Mesodermal cell (in vitro differentiated cells): Measurements from ENCODE around the gene NLGN1.

Source experiments
- H3K27ac ChIP-seq: 2 replicates; pipeline ENCODE4 v1.7.0; 2013; ENCODE audit warnings: mild to moderate bottlenecking, low read depth, low read length, moderate library complexity; ENCODE audit not compliant: severe bottlenecking
- H3K36me3 ChIP-seq: 2 replicates; pipeline ENCODE4 v1.7.1; 2013; ENCODE audit warnings: mild to moderate bottlenecking, low read length, moderate library complexity; ENCODE audit not compliant: control insufficient read depth, insufficient read depth
- H3K4me1 ChIP-seq: one replicate; pipeline ENCODE4 v1.7.1; 2013; ENCODE audit warnings: mild to moderate bottlenecking, low read length; ENCODE audit not compliant: insufficient read depth, control insufficient read depth, poor library complexity, severe bottlenecking
- H3K4me3 ChIP-seq: 2 replicates; pipeline ENCODE4 v1.7.0; 2013; ENCODE audit warnings: low read length, control low read depth, mild to moderate bottlenecking; ENCODE audit not compliant: insufficient read depth, poor library complexity, severe bottlenecking; ENCODE audit errors: extremely low read depth
- H3K9me3 ChIP-seq: 2 replicates; pipeline ENCODE4 v1.7.1; 2013; ENCODE audit warnings: mild to moderate bottlenecking, low read length, moderate library complexity; ENCODE audit not compliant: control insufficient read depth
- WGBS, 2 experiments: methylation state at CpG; one replicate each; pipeline ENCODE4 v1.1.5; 2013; ENCODE audit warnings: missing lambda C conversion rate in 2 of 2; ENCODE audit not compliant: insufficient coverage in 2 of 2; 5-methylcytosine and 5-hydroxymethylcytosine counted together

The NLGN1 gene

GRCh38 chr3:173923204-173923603, 525.7 kb downstream of the NLGN1 start:
- Histone ChIP-seq H3K27ac (no peak overlapping the region), H3K4me3 (no peak overlapping the region), H3K4me1 (no peaks in the 10 kb centered on the region), H3K36me3 (no peaks in the 10 kb centered on the region), H3K9me3 (no peaks in the 10 kb centered on the region)
- WGBS, 2 experiments = no CpG with 5 or more reads among the region's 1 CpG

- Histone ChIP-seq H3K27ac (no peak overlapping the region), H3K4me1 (peaks cover 12% of the 10 kb centered on the region), H3K4me3 (no peak overlapping the region), H3K36me3 (no peaks in the 10 kb centered on the region), H3K9me3 (no peaks in the 10 kb centered on the region)
- WGBS, 2 experiments = no CpG with 5 or more reads among the region's 2 CpGs
Measured at GRCh38 chr3:173930251-173930650, 532.7 kb downstream of the NLGN1 start.

- Histone ChIP-seq H3K9me3 (no peaks in the 10 kb centered on the region), H3K4me1 (peaks cover 12% of the 10 kb centered on the region), H3K4me3 (no peak overlapping the region), H3K27ac (no peak overlapping the region), H3K36me3 (no peaks in the 10 kb centered on the region)
Measured at GRCh38 chr3:173932624-173933023, 535.1 kb downstream of the NLGN1 start.

GRCh38 chr3:173933113-173933512, 535.6 kb downstream of the NLGN1 start:
- Histone ChIP-seq H3K4me3 (no peak overlapping the region), H3K9me3 (no peaks in the 10 kb centered on the region)
- 42 to 67% methylated on average over 1 of the region's 1 CpG for whole genome bisulfite sequencing, 2 experiments

GRCh38 chr3:173936316-173936715, 538.8 kb downstream of the NLGN1 start:
- H3K9me3 ChIP-seq = no peaks in the 10 kb centered on the region
- no peak overlapping the region for H3K27ac ChIP-seq
- no peaks in the 10 kb centered on the region for H3K36me3 ChIP-seq
- H3K4me3 ChIP-seq = no peak overlapping the region
- 100% methylated on average over 1 of the region's 2 CpGs; no CpG with 5 or more reads in 1 of the 2 experiments for WGBS, 2 experiments
- H3K4me1 ChIP-seq = peaks cover 23% of the 10 kb centered on the region

More at GRCh38 chr3:173933113-173933512, 535.6 kb downstream of the NLGN1 start:
- Histone ChIP-seq H3K27ac (no peak overlapping the region), H3K36me3 (no peaks in the 10 kb centered on the region), H3K4me1 (peaks cover 12% of the 10 kb centered on the region)

GRCh38 chr3:173938159-173938558, 540.6 kb downstream of the NLGN1 start:
- H3K36me3 ChIP-seq = no peaks in the 10 kb centered on the region
- WGBS, 2 experiments = 60 to 61% methylated on average over 1 to 3 of the region's 4 CpGs
- H3K27ac ChIP-seq = peak overlapping the region; percentile 78
- H3K9me3 ChIP-seq = no peaks in the 10 kb centered on the region
- peaks cover 14% of the 10 kb centered on the region for H3K4me1 ChIP-seq
- H3K4me3 ChIP-seq = no peak overlapping the region

- WGBS, 2 experiments = no CpG with 5 or more reads among the region's 2 CpGs
- Histone ChIP-seq H3K4me1 (peaks cover 11% of the 10 kb centered on the region), H3K9me3 (no peaks in the 10 kb centered on the region), H3K36me3 (no peaks in the 10 kb centered on the region), H3K4me3 (no peak overlapping the region), H3K27ac (peak overlapping the region; percentile 78)
Measured at GRCh38 chr3:173938616-173939015, 541.1 kb downstream of the NLGN1 start.

GRCh38 chr3:173939331-173939730, 541.8 kb downstream of the NLGN1 start:
- H3K36me3 ChIP-seq = no peaks in the 10 kb centered on the region
- H3K27ac ChIP-seq = no peak overlapping the region
- H3K4me1 ChIP-seq = peaks cover 11% of the 10 kb centered on the region
- H3K9me3 ChIP-seq = no peaks in the 10 kb centered on the region
- 91 to 100% methylated on average over 2 of the region's 2 CpGs for WGBS, 2 experiments
- no peak overlapping the region for H3K4me3 ChIP-seq

GRCh38 chr3:173943264-173943663, 545.7 kb downstream of the NLGN1 start:
- H3K9me3 ChIP-seq = no peaks in the 10 kb centered on the region
- peaks cover 10% of the 10 kb centered on the region for H3K4me1 ChIP-seq
- H3K27ac ChIP-seq = no peak overlapping the region
- H3K36me3 ChIP-seq = no peaks in the 10 kb centered on the region
- H3K4me3 ChIP-seq = no peak overlapping the region
- WGBS, 2 experiments = no CpG with 5 or more reads among the region's 3 CpGs

- no peaks in the 10 kb centered on the region for H3K36me3 ChIP-seq
- no peaks in the 10 kb centered on the region for H3K9me3 ChIP-seq
- H3K4me3 ChIP-seq = no peak overlapping the region
- H3K27ac ChIP-seq = no peak overlapping the region
- no peaks in the 10 kb centered on the region for H3K4me1 ChIP-seq
- WGBS, 2 experiments = no CpG with 5 or more reads among the region's 1 CpG
Measured at GRCh38 chr3:173945170-173945569, 547.6 kb downstream of the NLGN1 start.

GRCh38 chr3:173945806-173946205, 548.3 kb downstream of the NLGN1 start:
- Histone ChIP-seq H3K9me3 (no peaks in the 10 kb centered on the region), H3K36me3 (no peaks in the 10 kb centered on the region), H3K4me3 (no peak overlapping the region), H3K4me1 (no peaks in the 10 kb centered on the region), H3K27ac (no peak overlapping the region)
- no CpG with 5 or more reads among the region's 1 CpG for WGBS, 2 experiments
